Subcutaneous abdominal adipose tissue (tissue), 5 donors: Measurements from ENCODE around the gene ZNF578.
"Not testable (repeated sequence)": the region's sequence is repeated elsewhere in the genome, so short reads cannot be mapped to it uniquely, and the experiment has no call there.

ENCODE experiments used
- H3K27ac ChIP-seq: one replicate; pipeline ENCODE4 v1.7.0; 2013; ENCODE audit warnings: low read depth, mild to moderate bottlenecking, inconsistent platforms, low read length, moderate library complexity
- H3K27me3 ChIP-seq, 5 donors: one replicate each; pipeline ENCODE4 v1.7.0; 2013; ENCODE audit warnings: low read length in 5 of 5, inconsistent platforms in 1 of 5; ENCODE audit not compliant: control insufficient read depth in 5 of 5, insufficient read depth in 4 of 5
- H3K36me3 ChIP-seq, 5 donors: one replicate each; pipeline ENCODE4 v1.7.0; 2013; ENCODE audit warnings: low read length in 5 of 5; ENCODE audit not compliant: control insufficient read depth in 5 of 5, insufficient read depth in 5 of 5
- H3K4me1 ChIP-seq, 5 donors: one replicate each; pipeline ENCODE4 v1.7.0; 2013; ENCODE audit warnings: low read length in 5 of 5, mild to moderate bottlenecking in 3 of 5, moderate library complexity in 1 of 5; ENCODE audit not compliant: control insufficient read depth in 5 of 5, insufficient read depth in 5 of 5
- H3K4me3 ChIP-seq, 5 donors: one replicate each; pipeline ENCODE4 v1.7.0; 2013; ENCODE audit warnings: low read length in 5 of 5, low read depth in 1 of 5
- H3K9ac ChIP-seq, 5 donors: one replicate each; pipeline ENCODE4 v1.7.0; 2013; ENCODE audit warnings: low read length in 5 of 5, mild to moderate bottlenecking in 4 of 5, moderate library complexity in 3 of 5
- H3K9me3 ChIP-seq, 5 donors: one replicate each; pipeline ENCODE4 v1.7.0; 2013; ENCODE audit warnings: low read length in 5 of 5; ENCODE audit not compliant: control insufficient read depth in 5 of 5
- donor health status: healthy.
- donor health status: healthy.
- donor health status: healthy.
- donor health status: healthy.
- donor health status: healthy.

Gene ZNF578

GRCh38 chr19:52500991-52501390, 47.6 kb downstream of the ZNF578 start:
- H3K9me3 ChIP-seq = peaks cover 4 to 53% (median 16%) of the 10 kb centered on the region in 5 donors
- H3K4me3 ChIP-seq, H3K27me3 ChIP-seq, H3K4me1 ChIP-seq, H3K27ac ChIP-seq, H3K9ac ChIP-seq: not testable (repeated sequence)
- peaks cover 0 to 21% (median 16%) of the 10 kb centered on the region in 5 donors for H3K36me3 ChIP-seq

DNA sequence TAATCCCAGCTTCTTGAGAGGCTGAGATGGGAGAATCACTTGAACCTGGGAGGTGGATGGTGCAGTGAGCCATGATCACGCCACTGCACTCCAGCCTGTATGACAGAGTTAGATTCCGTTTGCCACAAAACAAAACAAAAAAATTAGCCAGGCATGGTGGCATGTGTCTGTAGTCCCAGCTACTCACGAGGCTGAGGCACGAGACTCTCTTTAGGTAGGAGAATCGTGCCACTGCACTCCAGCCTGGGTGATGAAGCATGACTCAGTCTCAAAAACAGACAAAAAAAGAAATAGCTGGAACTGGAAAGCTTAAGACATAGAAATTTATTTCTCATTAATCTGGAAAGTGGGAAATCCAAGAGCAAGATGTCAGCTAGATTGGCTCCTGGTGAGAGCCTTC, 53.9 kb downstream of the ZNF578 start:
- Histone ChIP-seq H3K4me3 (no peak overlapping the region), H3K9ac (no peak overlapping the region), H3K9me3 (peaks cover 6 to 52% (median 28%) of the 10 kb centered on the region in 5 donors), H3K27ac (no peak overlapping the region), H3K36me3 (peaks cover 18 to 27% (median 26%) of the 10 kb centered on the region in 5 donors), H3K27me3 (no peaks in the 10 kb centered on the region), H3K4me1 (no peaks in the 10 kb centered on the region)

DNA sequence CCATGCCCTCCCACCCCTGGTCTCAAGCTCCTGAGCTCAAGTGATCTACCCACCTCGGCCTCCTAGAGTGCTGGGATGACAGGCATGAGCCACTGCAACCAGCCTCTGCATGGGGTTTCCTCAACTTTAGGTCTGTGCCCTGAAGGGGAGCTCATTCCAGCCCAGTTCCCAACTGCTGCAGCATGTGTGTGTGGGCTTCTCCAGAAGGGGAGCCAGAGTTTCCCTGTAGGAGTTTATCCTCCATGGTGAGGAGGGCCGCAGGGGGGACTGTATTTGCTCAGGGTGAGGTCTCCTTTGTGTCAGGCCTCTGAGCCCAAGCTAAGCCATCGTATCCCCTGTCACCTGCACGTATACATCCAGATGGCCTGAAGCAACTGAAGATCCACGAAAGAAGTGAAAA, 62.8 kb downstream of the ZNF578 start:
- H3K9me3 ChIP-seq = peaks cover 3 to 43% (median 34%) of the 10 kb centered on the region in 5 donors

DNA sequence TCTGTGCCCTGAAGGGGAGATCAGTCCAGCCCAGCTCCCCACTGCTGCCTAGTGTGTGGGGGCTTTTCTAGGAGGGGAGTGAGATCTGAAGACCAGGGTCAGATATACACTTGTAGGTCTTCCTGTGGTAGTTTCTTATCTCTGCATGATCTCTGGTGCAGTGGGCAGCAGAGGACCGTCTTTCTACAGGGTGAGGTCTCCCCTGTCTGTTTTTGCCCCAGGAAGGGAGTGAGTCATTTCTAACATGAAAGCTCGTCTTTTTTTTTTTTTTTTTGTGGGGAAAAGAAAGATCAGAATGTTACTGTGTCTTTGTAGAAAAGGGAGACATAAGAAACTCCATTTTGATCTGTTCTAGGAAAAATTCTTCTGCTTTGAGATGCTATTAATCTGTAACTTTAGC, 65.3 kb downstream of the ZNF578 start:
- no peaks in the 10 kb centered on the region for H3K36me3 ChIP-seq
- H3K9me3 ChIP-seq = peaks cover 0 to 25% (median 16%) of the 10 kb centered on the region in 5 donors
- H3K4me3 ChIP-seq = no peak overlapping the region
- H3K4me1 ChIP-seq = no peaks in the 10 kb centered on the region
- H3K9ac ChIP-seq = no peak overlapping the region
- H3K27ac ChIP-seq = no peak overlapping the region
- no peaks in the 10 kb centered on the region for H3K27me3 ChIP-seq

More for the DNA sequence above, 62.8 kb downstream of the ZNF578 start:
- no peak overlapping the region for H3K27ac ChIP-seq
- no peaks in the 10 kb centered on the region for H3K27me3 ChIP-seq
- peaks cover under 1 to 12% (median 5%) of the 10 kb centered on the region in 5 donors for H3K36me3 ChIP-seq
- no peak overlapping the region for H3K4me3 ChIP-seq
- no peaks in the 10 kb centered on the region for H3K4me1 ChIP-seq
- H3K9ac ChIP-seq = no peak overlapping the region

DNA sequence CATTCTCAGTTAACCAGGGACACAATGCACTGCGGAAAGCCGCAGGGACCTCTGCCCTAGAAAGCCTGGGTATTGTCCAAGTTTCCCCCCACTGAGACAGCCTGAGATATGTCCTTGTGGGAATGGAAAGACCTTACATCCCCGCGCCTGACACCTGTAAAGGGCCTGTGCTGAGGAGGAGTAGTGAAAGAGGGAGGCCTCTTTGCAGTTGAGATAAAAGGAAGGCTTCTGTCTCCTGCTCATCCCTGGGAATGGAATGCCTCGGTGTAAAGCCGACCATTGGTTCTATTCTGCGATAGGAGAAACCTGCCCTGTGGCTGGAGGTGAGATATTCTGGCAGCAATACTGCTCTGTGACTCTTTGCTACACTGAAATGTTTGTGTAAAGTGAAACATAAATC, 65.8 kb downstream of the ZNF578 start:
- H3K36me3 ChIP-seq, H3K4me3 ChIP-seq, H3K4me1 ChIP-seq, H3K9ac ChIP-seq, H3K27ac ChIP-seq, H3K27me3 ChIP-seq: not testable (repeated sequence)
- H3K9me3 ChIP-seq = peaks cover 0 to 22% (median 16%) of the 10 kb centered on the region in 5 donors

DNA sequence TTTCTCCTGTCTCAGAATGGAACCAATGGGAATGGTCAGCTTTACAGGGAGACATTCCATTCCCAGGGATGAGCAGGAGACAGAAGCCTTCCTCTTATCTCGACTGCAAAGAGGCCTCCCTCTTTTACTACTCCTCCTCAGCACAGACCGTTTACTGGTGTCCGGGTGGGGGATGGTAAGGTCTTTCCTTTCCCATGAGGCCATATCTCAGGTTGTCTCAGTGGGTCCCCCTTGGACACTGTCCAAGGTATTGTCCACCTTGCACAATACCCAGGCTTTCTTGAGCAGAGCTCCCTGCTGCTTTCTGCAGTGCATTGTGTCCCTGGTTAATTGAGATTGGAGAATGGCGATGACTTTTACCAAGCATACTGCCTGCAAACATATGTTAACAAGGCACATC, 66.7 kb downstream of the ZNF578 start:
- no peaks in the 10 kb centered on the region for H3K36me3 ChIP-seq
- H3K27ac ChIP-seq = no peak overlapping the region
- no peak overlapping the region for H3K9ac ChIP-seq
- H3K9me3 ChIP-seq = peaks cover 0 to 21% (median 10%) of the 10 kb centered on the region in 5 donors
- no peak overlapping the region for H3K4me3 ChIP-seq
- H3K4me1 ChIP-seq = no peaks in the 10 kb centered on the region
- H3K27me3 ChIP-seq = no peaks in the 10 kb centered on the region

- Histone ChIP-seq H3K27me3 (no peaks in the 10 kb centered on the region), H3K4me3 (no peak overlapping the region), H3K36me3 (no peaks in the 10 kb centered on the region), H3K27ac (no peak overlapping the region), H3K9me3 (peaks cover 0 to 8% (median 5%) of the 10 kb centered on the region in 5 donors), H3K9ac (no peak overlapping the region), H3K4me1 (peaks cover 0 to 7% (median 3%) of the 10 kb centered on the region in 5 donors)
Observed at GRCh38 chr19:52522551-52522950, 69.2 kb downstream of the ZNF578 start.

DNA sequence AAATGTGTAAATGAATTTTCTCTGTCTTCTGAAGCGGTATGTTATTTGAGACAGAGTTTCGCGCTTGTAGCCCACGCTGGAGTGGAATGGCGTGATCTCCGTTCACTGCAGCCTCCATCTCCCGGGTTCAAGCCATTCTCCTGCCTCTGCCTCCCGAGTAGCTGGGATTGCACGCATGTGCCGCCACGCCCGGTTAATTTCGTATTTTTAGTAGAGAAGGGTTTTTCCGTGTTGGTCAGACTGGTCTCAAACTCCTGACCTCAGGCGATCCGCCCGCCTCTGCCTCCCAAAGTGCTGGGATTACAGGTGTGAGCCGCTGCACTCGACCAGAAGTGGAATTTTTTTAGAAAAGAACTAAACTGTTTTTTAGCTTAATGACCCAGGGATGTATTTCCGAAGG, 70.7 kb downstream of the ZNF578 start:
- peaks cover 0 to 5% (median 0%) of the 10 kb centered on the region in 5 donors for H3K9me3 ChIP-seq
- no peaks in the 10 kb centered on the region for H3K27me3 ChIP-seq
- H3K27ac ChIP-seq = no peak overlapping the region
- H3K4me1 ChIP-seq = peaks cover 1 to 20% (median 16%) of the 10 kb centered on the region in 5 donors
- no peaks in the 10 kb centered on the region for H3K36me3 ChIP-seq
- H3K4me3 ChIP-seq = no peak overlapping the region
- H3K9ac ChIP-seq = no peak overlapping the region

DNA sequence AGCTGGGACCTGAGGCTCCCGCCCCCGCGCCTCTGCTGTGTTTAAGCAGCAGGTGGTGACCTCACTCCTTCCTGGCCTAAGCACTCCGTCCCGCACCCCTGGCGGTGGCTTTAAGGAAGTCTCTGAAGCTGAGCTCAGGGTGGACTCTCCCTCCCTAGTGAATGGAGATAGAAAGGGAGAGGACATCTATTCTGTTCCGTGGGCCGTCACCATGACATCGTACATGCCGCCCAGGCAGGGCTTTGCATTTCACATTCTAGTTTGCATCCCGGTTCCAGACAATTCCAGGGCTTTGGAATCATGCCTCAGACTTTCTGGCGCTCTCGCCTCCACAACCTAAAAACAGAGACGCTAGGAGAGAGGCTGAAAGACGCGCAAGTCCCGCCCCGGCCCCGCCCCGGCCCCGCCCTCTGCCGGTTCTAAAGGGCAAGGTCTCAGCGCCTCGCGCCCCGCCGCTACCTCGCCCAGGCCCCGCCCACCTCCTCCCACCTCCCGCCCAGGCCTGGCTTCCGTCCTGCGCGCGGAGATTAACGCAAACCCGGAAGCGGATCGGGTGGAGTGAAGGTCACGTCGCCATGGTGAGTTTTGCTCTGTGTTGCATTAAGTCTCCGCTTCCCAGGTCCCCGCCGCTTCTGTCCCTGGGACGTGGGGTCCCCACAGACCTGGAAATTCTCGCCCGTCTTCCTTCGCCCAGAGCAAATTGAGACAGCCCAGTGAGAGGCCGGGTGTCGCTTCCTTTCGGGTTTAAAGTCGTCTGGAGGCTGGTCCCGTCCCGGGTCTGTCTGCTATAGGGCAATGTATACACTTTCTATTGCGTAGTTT, 74.0 kb downstream of the ZNF578 start, which contains the start of gene ZNF808:
TSS of gene ZNF808 (plus strand) at position 535 of the 822 bp plus-strand sequence. CDS start 15,617 bp downstream, outside the sequence.
- H3K36me3 ChIP-seq = no peaks in the 10 kb centered on the region
- H3K4me1 ChIP-seq = peaks cover 1 to 22% (median 16%) of the 10 kb centered on the region in 5 donors
- no peaks in the 10 kb centered on the region for H3K27me3 ChIP-seq
- H3K4me3 ChIP-seq = peak within 1 kb of the TSS; percentile 87 to 96 (median 93)
- H3K27ac ChIP-seq = peak within 1 kb of the TSS; percentile 93
- no peaks in the 10 kb centered on the region for H3K9me3 ChIP-seq
- H3K9ac ChIP-seq = peak within 1 kb of the TSS; percentile 86 to 96 (median 92)

DNA sequence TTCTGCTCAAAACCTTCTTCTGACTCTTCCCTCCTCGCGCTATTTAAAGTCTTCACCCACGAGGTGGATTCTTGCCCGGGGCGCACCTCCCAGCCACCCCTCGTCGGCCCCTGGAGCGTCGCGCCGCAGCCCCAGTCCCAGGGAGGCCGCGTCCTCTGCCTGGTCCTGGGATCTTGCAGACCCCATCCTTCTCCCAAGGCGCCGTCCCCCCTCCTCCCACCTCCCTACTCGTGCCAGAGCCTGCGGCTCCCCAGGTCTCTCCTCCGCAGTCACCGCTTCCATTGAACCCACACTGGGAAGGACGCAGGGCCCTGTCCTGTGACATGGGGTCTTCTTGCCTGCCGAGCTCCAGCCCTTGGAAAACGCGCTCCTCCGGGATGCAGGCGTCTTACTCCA, 74.6 kb downstream of the ZNF578 start:
- H3K27ac ChIP-seq = peak overlapping the region; percentile 89
- H3K9ac ChIP-seq = peak overlapping the region; percentile 86 to 96 (median 92)
- H3K27me3 ChIP-seq = no peaks in the 10 kb centered on the region
- peaks cover 1 to 22% (median 16%) of the 10 kb centered on the region in 5 donors for H3K4me1 ChIP-seq
- H3K9me3 ChIP-seq = no peaks in the 10 kb centered on the region
- H3K4me3 ChIP-seq = peak overlapping the region; percentile 87 to 96 (median 92)
- no peaks in the 10 kb centered on the region for H3K36me3 ChIP-seq
